Coronary artery (tissue), 2 donors: Measurements from ENCODE around the gene PRDM15.
A peak's percentile ranks its signal among the peaks of the same experiment; 100 is the strongest.

Experiments
- DNase-seq: peaks from one replicate; pipeline ENCODE4 v3.0.0-alpha.2; 2017; ENCODE audit warnings: low spot score
- H3K27ac ChIP-seq, 2 donors: fragments of 200-600 bp; sonication (generic); one replicate each; pipeline ENCODE4 v1.5.1; 2016 to 2019
- H3K4me3 ChIP-seq: fragments of 200-600 bp; sonication (generic); 2 replicates; pipeline ENCODE4 v1.5.1; 2016; ENCODE audit warnings: mild to moderate bottlenecking, moderate library complexity
- CTCF ChIP-seq: fragments of 200-600 bp; sonication (generic); IDR thresholded peaks from one replicate; pipeline ENCODE4 v1.5.1; 2019; ENCODE audit warnings: antibody characterized with exemption

Gene PRDM15

GRCh38 chr21:41815652-41816582 lies 63.2 kb downstream of the PRDM15 start:
- no peak for TF ChIP-seq CTCF
- DNase-seq, result no peak
- peak overlapping the region in 1 of 2 donors; percentile 8 for H3K27ac ChIP-seq
- H3K4me3 ChIP-seq, result no peak overlapping the region

GRCh38 chr21:41813226-41813625 lies 65.9 kb downstream of the PRDM15 start:
- no peak for DNase-seq
- Histone ChIP-seq H3K4me3 (no peak overlapping the region), H3K27ac (no peak overlapping the region)
- TF ChIP-seq CTCF, result no peak

GRCh38 chr21:41812679-41813078 lies 66.5 kb downstream of the PRDM15 start:
- Histone ChIP-seq H3K27ac (no peak overlapping the region), H3K4me3 (no peak overlapping the region)
- no peak for TF ChIP-seq CTCF
- no peak for DNase-seq

GRCh38 chr21:41810597-41810932 lies 68.6 kb downstream of the PRDM15 start:
- no peak overlapping the region for H3K4me3 ChIP-seq
- DNase-seq, result no peak
- TF ChIP-seq CTCF, result no peak
- H3K27ac ChIP-seq, result no peak overlapping the region

GRCh38 chr21:41809891-41810596 lies 69.1 kb downstream of the PRDM15 start:
- DNase-seq, result no peak

GRCh38 chr21:41808846-41809245 lies 70.3 kb downstream of the PRDM15 start:
- no peak for TF ChIP-seq CTCF
- DNase-seq, result no peak
- Histone ChIP-seq H3K27ac (no peak overlapping the region), H3K4me3 (no peak overlapping the region)

More at GRCh38 chr21:41809891-41810596, 69.1 kb downstream of the PRDM15 start:
- no peak overlapping the region for H3K27ac ChIP-seq
- H3K4me3 ChIP-seq, result no peak overlapping the region
- TF ChIP-seq CTCF, result no peak
